T-helper 17 cell (primary cell): ENCODE measurements around the gene SERPINA3. TPM values are rescaled to one million over a fixed set of nuclear protein-coding genes. Genes with fewer than 3 reads are reported as not detected.

Source experiments
- ATAC-seq: fragments of 150-1000 bp; cut with Tn5 transposase; 2 replicates; pipeline ENCODE4 v1.10.0; 2021; ENCODE audit warnings: mild to moderate bottlenecking, moderate library complexity
- DNase-seq, 3 donors: peaks; one replicate each; pipeline versions ENCODE4 v3.0.0 to v3.0.0-alpha.2; 2020 to 2021
- H3K9me3 ChIP-seq: one replicate; pipeline ENCODE4 v1.7.0; 2013; ENCODE audit warnings: low read length, mild to moderate bottlenecking; ENCODE audit not compliant: control insufficient read depth, poor library complexity, severe bottlenecking
- H3K27ac Mint-ChIP-seq: one replicate; pipeline ENCODE4 v1.8.0; 2022; ENCODE audit warnings: mild to moderate bottlenecking, moderate library complexity, mixed read lengths
- H3K27me3 Mint-ChIP-seq: one replicate; pipeline ENCODE4 v1.8.0; 2022; ENCODE audit warnings: mixed read lengths
- H3K36me3 Mint-ChIP-seq: one replicate; pipeline ENCODE4 v1.8.0; 2022; ENCODE audit warnings: low read depth, mixed read lengths
- H3K4me1 Mint-ChIP-seq: one replicate; pipeline ENCODE4 v1.8.0; 2022; ENCODE audit warnings: mild to moderate bottlenecking, mixed read lengths
- H3K4me3 Mint-ChIP-seq: one replicate; pipeline ENCODE4 v1.8.0; 2022; ENCODE audit warnings: mild to moderate bottlenecking, moderate library complexity, mixed read lengths
- total RNA-seq, 4 donors: library from RNA in 2 of 4; stranded (reverse) in 2 of 4; gene quantifications; one replicate each; pipeline ENCODE4 v1.2.3 and lab custom pipeline; 2022 to 2026

Gene SERPINA3
- total RNA-seq, 2 donors from 2014 or later: not detected

- no peak for DNase-seq
- no peak for ATAC-seq
- no peaks in the 10 kb centered on the region for H3K9me3 ChIP-seq
- H3K4me1 Mint-ChIP-seq: no peaks in the 10 kb centered on the region
- H3K27ac Mint-ChIP-seq: no peak overlapping the region
- no peak overlapping the region for H3K4me3 Mint-ChIP-seq
- peaks cover 44% of the 10 kb centered on the region for H3K27me3 Mint-ChIP-seq
- H3K36me3 Mint-ChIP-seq: no peaks in the 10 kb centered on the region
Measured at GRCh38 chr14:94592457-94592856, 19.7 kb upstream of the SERPINA3 start.

GRCh38 chr14:94593376-94593748, 18.8 kb upstream of the SERPINA3 start:
- H3K4me1 Mint-ChIP-seq: no peaks in the 10 kb centered on the region
- ATAC-seq: no peak
- H3K27ac Mint-ChIP-seq: no peak overlapping the region
- peaks cover 39% of the 10 kb centered on the region for H3K27me3 Mint-ChIP-seq
- no peak overlapping the region for H3K4me3 Mint-ChIP-seq
- DNase-seq: no peak
- H3K9me3 ChIP-seq: no peaks in the 10 kb centered on the region
- H3K36me3 Mint-ChIP-seq: no peaks in the 10 kb centered on the region

DNA sequence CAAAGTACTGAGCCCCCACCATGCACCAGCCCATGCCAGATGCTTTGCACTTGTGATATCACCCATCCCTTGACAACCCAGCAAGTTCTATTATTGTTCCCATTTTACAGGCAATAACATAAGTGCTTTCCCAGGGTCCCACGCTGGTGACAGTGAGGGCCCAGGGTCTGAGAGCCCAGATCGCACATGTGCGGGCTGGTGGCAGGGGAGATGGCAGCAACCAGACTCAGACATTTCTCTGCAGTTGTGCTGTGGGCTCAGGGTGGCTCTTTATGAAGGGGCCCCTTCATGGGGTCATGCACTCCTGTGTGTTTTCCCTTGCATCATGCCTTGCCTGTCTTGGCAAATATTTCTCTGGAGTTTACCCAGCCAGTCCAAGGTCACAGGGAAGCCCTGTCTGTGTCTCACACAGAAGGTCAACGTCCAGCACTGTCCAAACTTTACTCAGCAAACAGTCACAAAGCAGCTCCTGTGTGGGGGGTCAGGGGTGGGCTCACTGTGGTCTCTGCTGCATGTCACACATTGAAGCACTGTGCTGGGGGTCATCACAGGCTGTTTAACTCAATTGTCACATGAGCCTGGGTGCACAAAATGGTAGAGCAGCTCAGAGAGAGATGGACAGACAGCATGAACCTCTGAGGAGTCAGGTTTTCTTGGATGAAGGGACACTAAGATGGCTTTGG, 18.3 kb upstream of the SERPINA3 start:
- no peak for ATAC-seq
- H3K27ac Mint-ChIP-seq: no peak overlapping the region
- no peaks in the 10 kb centered on the region for H3K9me3 ChIP-seq
- no peaks in the 10 kb centered on the region for H3K36me3 Mint-ChIP-seq
- no peak overlapping the region for H3K4me3 Mint-ChIP-seq
- peaks cover 43% of the 10 kb centered on the region for H3K27me3 Mint-ChIP-seq
- DNase-seq: no peak
- H3K4me1 Mint-ChIP-seq: no peaks in the 10 kb centered on the region

- no peaks in the 10 kb centered on the region for H3K9me3 ChIP-seq
- Mint-ChIP-seq H3K27me3 (peaks cover 48% of the 10 kb centered on the region), H3K27ac (no peak overlapping the region), H3K36me3 (no peaks in the 10 kb centered on the region), H3K4me3 (no peak overlapping the region), H3K4me1 (peaks cover under 1% of the 10 kb centered on the region)
- ATAC-seq (no peak), DNase-seq (no peak)
Measured at GRCh38 chr14:94594441-94594840, 17.8 kb upstream of the SERPINA3 start.

GRCh38 chr14:94595912-94596311, 16.3 kb upstream of the SERPINA3 start:
- no peak for ATAC-seq
- peaks cover under 1% of the 10 kb centered on the region for H3K36me3 Mint-ChIP-seq
- no peaks in the 10 kb centered on the region for H3K9me3 ChIP-seq
- peaks cover 53% of the 10 kb centered on the region for H3K27me3 Mint-ChIP-seq
- H3K27ac Mint-ChIP-seq: no peak overlapping the region
- no peak for DNase-seq
- H3K4me3 Mint-ChIP-seq: no peak overlapping the region
- H3K4me1 Mint-ChIP-seq: peaks cover 3% of the 10 kb centered on the region

DNA sequence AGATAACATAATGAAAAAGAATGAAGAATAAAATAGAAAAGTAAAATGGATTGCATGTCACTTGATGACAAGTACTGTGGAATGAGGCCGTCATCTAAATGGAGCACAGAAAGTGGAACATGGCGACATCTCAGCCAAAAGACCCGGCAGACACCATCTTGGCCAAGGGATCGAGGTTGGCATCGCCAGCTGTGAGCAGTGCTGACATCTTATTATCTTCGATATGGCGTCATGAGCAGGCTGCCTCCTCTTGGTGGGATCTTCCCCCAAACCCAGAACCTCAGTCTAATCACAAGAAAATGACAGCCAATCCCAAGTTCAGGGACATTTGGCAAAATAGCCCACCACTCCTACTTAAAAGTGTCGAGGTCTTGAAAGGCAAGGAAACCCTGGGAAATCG, 15.8 kb upstream of the SERPINA3 start:
- DNase-seq (no peak), ATAC-seq (no peak)
- H3K36me3 Mint-ChIP-seq: peaks cover 2% of the 10 kb centered on the region
- no peak overlapping the region for H3K4me3 Mint-ChIP-seq
- peaks cover 53% of the 10 kb centered on the region for H3K27me3 Mint-ChIP-seq
- H3K27ac Mint-ChIP-seq: no peak overlapping the region
- H3K4me1 Mint-ChIP-seq: peaks cover 3% of the 10 kb centered on the region
- H3K9me3 ChIP-seq: no peaks in the 10 kb centered on the region

GRCh38 chr14:94597788-94598187, 14.4 kb upstream of the SERPINA3 start:
- Mint-ChIP-seq H3K36me3 (peaks cover 2% of the 10 kb centered on the region), H3K4me3 (no peak overlapping the region), H3K27me3 (peaks cover 53% of the 10 kb centered on the region), H3K4me1 (peaks cover 3% of the 10 kb centered on the region), H3K27ac (no peak overlapping the region)
- no peak for ATAC-seq
- no peaks in the 10 kb centered on the region for H3K9me3 ChIP-seq
- no peak for DNase-seq

DNA sequence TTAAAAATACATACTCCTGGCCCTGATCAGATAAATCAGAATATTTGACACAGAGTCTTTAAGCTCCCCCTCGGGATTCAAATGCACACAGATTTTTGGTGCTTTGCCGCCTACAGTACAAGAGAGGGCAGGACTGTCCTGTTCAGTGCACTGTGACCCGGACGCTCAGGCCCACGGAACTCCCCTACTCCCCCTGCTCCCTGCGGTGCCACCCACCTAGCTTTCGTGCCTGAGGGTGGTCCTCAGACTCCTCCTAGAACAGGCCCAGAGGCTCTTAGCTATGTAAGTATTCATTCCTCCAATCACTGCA, 13.7 kb upstream of the SERPINA3 start:
- Mint-ChIP-seq H3K36me3 (peaks cover 2% of the 10 kb centered on the region), H3K27me3 (peaks cover 52% of the 10 kb centered on the region), H3K27ac (no peak overlapping the region), H3K4me1 (peaks cover 3% of the 10 kb centered on the region), H3K4me3 (no peak overlapping the region)
- H3K9me3 ChIP-seq: no peaks in the 10 kb centered on the region
- DNase-seq (no peak), ATAC-seq (no peak)

GRCh38 chr14:94598816-94599655, 13.2 kb upstream of the SERPINA3 start:
- DNase-seq (no peak), ATAC-seq (no peak)
- no peak overlapping the region for H3K4me3 Mint-ChIP-seq
- H3K9me3 ChIP-seq: no peaks in the 10 kb centered on the region
- H3K36me3 Mint-ChIP-seq: peaks cover 2% of the 10 kb centered on the region
- peaks cover 3% of the 10 kb centered on the region for H3K4me1 Mint-ChIP-seq
- peaks cover 46% of the 10 kb centered on the region for H3K27me3 Mint-ChIP-seq
- H3K27ac Mint-ChIP-seq: no peak overlapping the region

DNA sequence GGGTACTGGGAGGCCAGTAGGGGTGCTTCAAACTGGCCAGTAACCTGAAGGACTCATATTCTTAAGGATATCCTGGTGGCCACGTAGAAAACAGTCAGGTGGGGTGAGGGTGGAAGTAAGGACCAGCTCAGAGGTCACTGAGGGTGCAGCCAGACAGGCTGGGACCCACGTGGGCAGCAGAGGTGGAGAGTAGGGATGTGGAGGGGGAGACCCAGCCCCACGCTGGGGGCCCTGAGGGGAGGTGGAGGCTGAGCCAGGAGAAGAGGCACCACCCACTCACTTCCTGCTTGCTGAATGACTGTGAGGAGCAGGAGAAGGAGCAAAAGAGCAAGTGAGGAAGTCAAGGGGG, 12.6 kb upstream of the SERPINA3 start:
- DNase-seq (no peak), ATAC-seq (no peak)
- Mint-ChIP-seq H3K27ac (no peak overlapping the region), H3K36me3 (peaks cover 2% of the 10 kb centered on the region), H3K4me1 (peaks cover 3% of the 10 kb centered on the region), H3K27me3 (peaks cover 40% of the 10 kb centered on the region), H3K4me3 (no peak overlapping the region)
- no peaks in the 10 kb centered on the region for H3K9me3 ChIP-seq

DNA sequence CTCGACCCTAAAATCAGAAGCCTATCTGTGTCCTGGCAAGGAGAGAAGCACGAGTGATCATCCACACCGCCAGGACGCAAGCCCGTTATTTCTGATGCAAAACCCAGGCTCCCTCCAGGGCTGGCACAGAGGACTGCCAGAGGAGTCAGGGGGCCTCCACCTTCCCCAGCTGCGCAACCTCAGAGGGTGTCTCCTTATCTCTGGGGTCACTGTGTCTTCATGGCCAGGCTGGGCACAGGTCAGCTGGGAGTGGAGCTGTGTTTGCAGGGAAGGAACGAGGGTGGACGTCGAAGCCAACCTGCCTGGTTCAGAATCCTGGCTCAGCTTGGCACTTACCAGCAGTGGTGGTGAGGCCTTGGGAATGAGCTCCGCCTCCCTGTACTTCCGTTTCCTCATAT, 12.0 kb upstream of the SERPINA3 start:
- DNase-seq: no peak
- H3K4me1 Mint-ChIP-seq: peaks cover 3% of the 10 kb centered on the region
- no peaks in the 10 kb centered on the region for H3K9me3 ChIP-seq

DNA sequence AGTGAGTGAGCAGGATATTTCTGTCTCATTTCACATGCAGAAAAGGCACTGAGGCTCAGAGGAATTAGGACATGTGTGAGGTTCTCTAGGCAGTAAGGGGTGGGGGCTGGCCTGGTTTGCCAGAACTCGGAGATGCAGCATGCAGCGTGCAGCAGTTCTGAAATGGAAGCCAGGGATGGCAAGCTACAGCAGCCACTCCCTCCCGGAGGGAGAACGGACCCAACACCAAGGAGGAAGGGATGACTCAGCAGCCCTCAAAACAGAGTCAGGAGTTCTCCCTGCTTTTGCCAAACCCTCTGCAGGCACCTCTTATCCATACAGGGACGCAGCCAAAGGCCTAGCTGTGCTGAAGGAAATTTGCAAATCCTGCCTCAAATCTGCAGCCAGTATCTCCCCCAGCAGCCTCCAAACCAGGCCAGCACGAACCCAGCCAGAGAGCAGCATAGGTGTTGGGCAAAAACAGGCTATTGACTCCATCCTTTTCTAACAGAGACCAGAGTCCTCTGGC, 10.3 kb upstream of the SERPINA3 start:
- H3K27me3 Mint-ChIP-seq: peaks cover 31% of the 10 kb centered on the region
- peaks cover 3% of the 10 kb centered on the region for H3K4me1 Mint-ChIP-seq
- H3K4me3 Mint-ChIP-seq: no peak overlapping the region
- ATAC-seq: no peak
- no peak overlapping the region for H3K27ac Mint-ChIP-seq
- no peak for DNase-seq
- H3K36me3 Mint-ChIP-seq: peaks cover 2% of the 10 kb centered on the region
- H3K9me3 ChIP-seq: no peaks in the 10 kb centered on the region

More for the DNA sequence above, 12.0 kb upstream of the SERPINA3 start:
- no peak for ATAC-seq
- Mint-ChIP-seq H3K4me3 (no peak overlapping the region), H3K27me3 (peaks cover 38% of the 10 kb centered on the region), H3K36me3 (peaks cover 2% of the 10 kb centered on the region), H3K27ac (no peak overlapping the region)

- Mint-ChIP-seq H3K36me3 (peaks cover 2% of the 10 kb centered on the region), H3K4me3 (no peak overlapping the region), H3K27me3 (peaks cover 28% of the 10 kb centered on the region), H3K27ac (no peak overlapping the region), H3K4me1 (peaks cover 3% of the 10 kb centered on the region)
- DNase-seq: no peak
- H3K9me3 ChIP-seq: no peaks in the 10 kb centered on the region
- no peak for ATAC-seq
Measured at GRCh38 chr14:94602722-94603121, 9.5 kb upstream of the SERPINA3 start.

- H3K27me3 Mint-ChIP-seq: peaks cover 15% of the 10 kb centered on the region
- peaks cover 2% of the 10 kb centered on the region for H3K36me3 Mint-ChIP-seq
- ATAC-seq (no peak), DNase-seq (no peak)
- no peaks in the 10 kb centered on the region for H3K9me3 ChIP-seq
- H3K4me3 Mint-ChIP-seq: no peak overlapping the region
- no peaks in the 10 kb centered on the region for H3K4me1 Mint-ChIP-seq
- H3K27ac Mint-ChIP-seq: no peak overlapping the region
Measured at GRCh38 chr14:94605361-94605760, 6.8 kb upstream of the SERPINA3 start.
